ENCODE data around the gene FGF4. TPM values are rescaled to one million over a fixed set of nuclear protein-coding genes. Genes with fewer than 3 reads are reported as not detected.

Gene FGF4
- total RNA-seq, 2 donors from 2014 or later: not detected

DNA sequence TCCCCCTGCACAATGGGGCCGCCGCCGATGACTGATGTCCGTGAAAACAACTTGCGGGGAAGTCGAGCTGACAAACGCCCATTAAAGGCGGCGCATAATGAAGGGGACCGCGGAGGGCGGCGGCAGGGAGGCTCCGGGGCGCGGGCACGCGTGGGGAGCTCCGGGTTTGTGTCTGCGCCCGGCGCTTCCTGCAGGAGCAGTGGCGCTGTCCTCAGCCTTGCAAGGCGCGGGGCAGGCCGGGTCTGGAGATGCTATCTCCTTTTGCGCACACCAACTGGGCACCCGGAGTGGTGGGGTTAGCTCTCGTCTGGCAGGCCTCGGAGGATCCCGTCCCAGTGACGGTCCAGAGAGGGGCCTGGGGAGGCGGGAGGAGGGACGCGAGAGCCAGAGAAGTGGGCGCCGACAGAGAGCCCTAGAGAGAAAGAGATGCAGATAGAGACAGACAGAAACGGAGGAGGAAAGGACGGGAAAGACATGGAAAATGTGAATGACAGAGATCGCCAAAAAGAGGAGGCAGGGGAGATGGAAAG lies 44.5 kb upstream of the FGF4 start:
- Histone ChIP-seq H3K4me1 (peaks cover 0 to 9% of the 10 kb centered on the region in 2 donors), H3K27ac (no peak overlapping the region), H3K4me3 (no peak overlapping the region), H3K27me3 (peaks cover 5 to 15% of the 10 kb centered on the region in 2 donors), H3K36me3 (no peaks in the 10 kb centered on the region), H3K9me3 (no peaks in the 10 kb centered on the region)
- TF ChIP-seq, protein P1, sequence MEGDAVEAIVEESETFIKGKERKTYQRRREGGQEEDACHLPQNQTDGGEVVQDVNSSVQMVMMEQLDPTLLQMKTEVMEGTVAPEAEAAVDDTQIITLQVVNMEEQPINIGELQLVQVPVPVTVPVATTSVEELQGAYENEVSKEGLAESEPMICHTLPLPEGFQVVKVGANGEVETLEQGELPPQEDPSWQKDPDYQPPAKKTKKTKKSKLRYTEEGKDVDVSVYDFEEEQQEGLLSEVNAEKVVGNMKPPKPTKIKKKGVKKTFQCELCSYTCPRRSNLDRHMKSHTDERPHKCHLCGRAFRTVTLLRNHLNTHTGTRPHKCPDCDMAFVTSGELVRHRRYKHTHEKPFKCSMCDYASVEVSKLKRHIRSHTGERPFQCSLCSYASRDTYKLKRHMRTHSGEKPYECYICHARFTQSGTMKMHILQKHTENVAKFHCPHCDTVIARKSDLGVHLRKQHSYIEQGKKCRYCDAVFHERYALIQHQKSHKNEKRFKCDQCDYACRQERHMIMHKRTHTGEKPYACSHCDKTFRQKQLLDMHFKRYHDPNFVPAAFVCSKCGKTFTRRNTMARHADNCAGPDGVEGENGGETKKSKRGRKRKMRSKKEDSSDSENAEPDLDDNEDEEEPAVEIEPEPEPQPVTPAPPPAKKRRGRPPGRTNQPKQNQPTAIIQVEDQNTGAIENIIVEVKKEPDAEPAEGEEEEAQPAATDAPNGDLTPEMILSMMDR (IDR thresholded peaks at IDR 0.05): no peak
- DNase-seq (ENCODE audit: low spot score): no peak

GRCh38 chr11:69818603-69819441 lies 43.7 kb upstream of the FGF4 start, which contains the start of gene FGF3:
TSS of gene FGF3 (minus strand) at chr11:69819416. CDS start at chr11:69818933, 483 bp downstream.
- TF ChIP-seq, protein P1 (IDR thresholded peaks at IDR 0.05): no peak
- H3K4me3 ChIP-seq: no peak within 1 kb of the TSS
- no peaks in the 10 kb centered on the region for H3K36me3 ChIP-seq
- H3K4me1 ChIP-seq: peaks cover 0 to 9% of the 10 kb centered on the region in 2 donors
- no peaks in the 10 kb centered on the region for H3K9me3 ChIP-seq
- DNase-seq (ENCODE audit: low spot score): no peak
- H3K27ac ChIP-seq: no peak within 1 kb of the TSS
- H3K27me3 ChIP-seq: peaks cover 5 to 15% of the 10 kb centered on the region in 2 donors

DNA sequence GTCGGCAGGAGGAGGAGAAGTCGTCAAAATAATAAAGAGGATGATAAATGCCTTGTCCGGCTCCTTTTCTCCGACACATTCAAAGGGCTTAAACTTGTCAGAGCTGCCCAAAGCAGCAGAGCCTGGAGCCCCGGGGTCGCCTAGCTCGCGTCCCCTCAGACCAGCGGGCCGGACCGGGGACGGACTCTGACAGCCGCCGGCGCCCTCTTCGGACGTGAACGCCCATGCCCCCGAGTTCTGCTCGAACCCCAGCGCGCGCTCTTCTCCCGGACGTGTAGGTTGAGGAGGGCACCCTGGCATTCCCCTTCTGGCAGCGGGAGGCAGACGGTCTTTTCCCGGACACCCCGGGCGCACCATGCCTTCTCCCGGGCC lies 43.1 kb upstream of the FGF4 start:
- H3K27ac ChIP-seq: no peak overlapping the region
- no peaks in the 10 kb centered on the region for H3K9me3 ChIP-seq
- no peak overlapping the region for H3K4me3 ChIP-seq
- TF ChIP-seq, protein P1 (IDR thresholded peaks at IDR 0.05): no peak
- H3K4me1 ChIP-seq: peaks cover 0 to 9% of the 10 kb centered on the region in 2 donors
- H3K27me3 ChIP-seq: peaks cover 5 to 15% of the 10 kb centered on the region in 2 donors
- DNase-seq (ENCODE audit: low spot score): no peak
- no peaks in the 10 kb centered on the region for H3K36me3 ChIP-seq

- peak overlapping the region in 1 of 2 donors; percentile 27 for H3K4me3 ChIP-seq
- H3K27ac ChIP-seq: no peak overlapping the region
- H3K27me3 ChIP-seq: peaks cover 5 to 15% of the 10 kb centered on the region in 2 donors
- no peak for DNase-seq (ENCODE audit: low spot score)
- TF ChIP-seq, protein P1 (IDR thresholded peaks at IDR 0.05): no peak
- H3K4me1 ChIP-seq: peaks cover 0 to 9% of the 10 kb centered on the region in 2 donors
- H3K36me3 ChIP-seq: no peaks in the 10 kb centered on the region
- no peaks in the 10 kb centered on the region for H3K9me3 ChIP-seq
These were observed 42.4 kb upstream of the FGF4 start for GRCh38 chr11:69817265-69818230.

DNA sequence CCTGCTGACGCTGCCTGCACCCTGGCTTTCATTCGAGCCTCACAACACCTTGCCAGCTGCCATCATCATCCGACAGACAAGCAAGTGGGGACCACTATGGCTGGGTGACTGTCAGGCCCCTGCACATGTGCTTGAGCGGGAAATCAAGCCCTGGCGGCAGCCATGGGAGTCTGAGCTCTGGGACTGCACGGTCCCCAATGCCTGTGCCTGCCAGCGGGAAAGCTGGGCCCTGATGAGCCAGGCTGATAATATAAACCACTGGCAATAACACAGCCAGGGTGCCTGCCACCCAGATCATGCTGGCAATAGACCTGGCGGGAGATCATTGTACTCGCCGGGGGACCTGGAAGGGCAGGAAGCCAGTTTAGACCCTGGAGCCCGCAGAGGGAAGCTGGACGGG lies 41.5 kb upstream of the FGF4 start:
- Histone ChIP-seq H3K4me3 (no peak overlapping the region), H3K27ac (no peak overlapping the region), H3K4me1 (peaks cover 0 to 9% of the 10 kb centered on the region in 2 donors), H3K27me3 (peaks cover 5 to 15% of the 10 kb centered on the region in 2 donors), H3K36me3 (no peaks in the 10 kb centered on the region), H3K9me3 (no peaks in the 10 kb centered on the region)
- TF ChIP-seq, protein P1 (IDR thresholded peaks at IDR 0.05): no peak
- no peak for DNase-seq (ENCODE audit: low spot score)
